GM12892 (cell line): ENCODE measurements around the gene CFAP65.

Experiments
- DNase-seq: peaks from one replicate; pipeline ENCODE4 v3.0.0; 2011; ENCODE audit not compliant: insufficient read length
- FAIRE-seq: peaks from 2 replicates; lab custom pipeline; 2011; peaks lifted over from hg19 to GRCh38; lab: Jason Lieb, UNC
- POLR2A ChIP-seq: IDR thresholded peaks from 2 replicates; pipeline ENCODE4 v1.6.1; 2011; ENCODE audit warnings: low read depth, low read length, control low read depth
- POLR2AphosphoS5 ChIP-seq: IDR thresholded peaks from 2 replicates; pipeline ENCODE4 v1.6.1; 2011; ENCODE audit warnings: low read depth, low read length, control low read depth
- TAF1 ChIP-seq: IDR thresholded peaks from 2 replicates; pipeline ENCODE4 v1.6.1; 2011; ENCODE audit warnings: low read depth, mild to moderate bottlenecking, control low read depth, low read length, borderline replicate concordance

Gene CFAP65

DNA sequence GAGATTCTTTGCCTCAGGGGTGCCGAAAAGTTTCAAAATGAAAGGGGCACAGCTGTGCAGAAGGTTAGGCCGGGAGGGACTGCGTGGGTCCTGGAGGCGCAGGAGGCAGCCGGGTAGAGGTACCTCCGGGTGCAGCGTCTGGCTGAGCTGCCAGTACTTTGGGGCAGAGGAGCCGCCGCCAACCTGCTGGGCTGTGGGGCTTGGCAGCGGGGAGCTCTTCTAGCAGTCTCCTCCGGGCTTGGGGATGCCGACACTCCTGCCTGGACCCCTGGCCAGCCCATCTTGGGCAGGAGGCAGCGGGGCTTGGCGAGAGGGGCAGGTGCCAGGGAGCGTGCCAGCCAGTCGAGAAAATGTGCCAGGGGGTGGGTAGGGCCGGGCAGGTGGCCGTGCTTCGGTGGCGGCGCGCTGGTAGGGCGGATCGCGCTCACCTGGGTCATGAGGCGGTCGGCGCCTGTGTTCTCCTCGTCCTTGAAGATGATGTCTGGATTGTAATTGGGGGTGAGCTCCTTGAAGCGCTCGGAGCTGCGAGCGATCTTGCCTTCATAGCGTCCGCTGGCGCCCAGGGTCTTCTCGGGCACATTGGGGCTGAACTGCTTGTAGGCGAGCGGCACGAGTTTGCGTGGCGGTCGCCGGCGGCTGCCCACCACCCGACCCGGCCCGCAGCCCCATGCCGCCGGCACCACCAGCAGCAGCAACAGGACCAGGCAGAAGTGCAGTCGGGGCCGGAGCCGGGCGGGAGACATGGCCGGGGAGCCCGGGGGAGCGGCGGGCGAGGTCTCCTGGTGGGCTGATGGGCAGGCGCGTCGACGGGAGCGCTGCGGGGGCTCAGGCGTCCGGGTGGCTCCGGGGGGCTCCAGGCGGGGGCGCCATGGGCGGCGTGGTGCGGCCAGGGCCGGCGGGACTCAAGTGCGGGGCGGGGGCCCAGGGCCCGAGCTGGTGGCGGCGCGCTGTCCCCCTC lies 18.7 kb upstream of the CFAP65 start:
- FAIRE-seq: no peak
- no peak for TF ChIP-seq POLR2AphosphoS5
- TF ChIP-seq POLR2A: no peak
- TF ChIP-seq TAF1: no peak
- DNase-seq: no peak

GRCh38 chr2:219059375-219059724 lies 18.0 kb upstream of the CFAP65 start:
- DNase-seq: no peak
- FAIRE-seq: no peak
- TF ChIP-seq POLR2A: no peak
- TF ChIP-seq POLR2AphosphoS5: no peak
- no peak for TF ChIP-seq TAF1

DNA sequence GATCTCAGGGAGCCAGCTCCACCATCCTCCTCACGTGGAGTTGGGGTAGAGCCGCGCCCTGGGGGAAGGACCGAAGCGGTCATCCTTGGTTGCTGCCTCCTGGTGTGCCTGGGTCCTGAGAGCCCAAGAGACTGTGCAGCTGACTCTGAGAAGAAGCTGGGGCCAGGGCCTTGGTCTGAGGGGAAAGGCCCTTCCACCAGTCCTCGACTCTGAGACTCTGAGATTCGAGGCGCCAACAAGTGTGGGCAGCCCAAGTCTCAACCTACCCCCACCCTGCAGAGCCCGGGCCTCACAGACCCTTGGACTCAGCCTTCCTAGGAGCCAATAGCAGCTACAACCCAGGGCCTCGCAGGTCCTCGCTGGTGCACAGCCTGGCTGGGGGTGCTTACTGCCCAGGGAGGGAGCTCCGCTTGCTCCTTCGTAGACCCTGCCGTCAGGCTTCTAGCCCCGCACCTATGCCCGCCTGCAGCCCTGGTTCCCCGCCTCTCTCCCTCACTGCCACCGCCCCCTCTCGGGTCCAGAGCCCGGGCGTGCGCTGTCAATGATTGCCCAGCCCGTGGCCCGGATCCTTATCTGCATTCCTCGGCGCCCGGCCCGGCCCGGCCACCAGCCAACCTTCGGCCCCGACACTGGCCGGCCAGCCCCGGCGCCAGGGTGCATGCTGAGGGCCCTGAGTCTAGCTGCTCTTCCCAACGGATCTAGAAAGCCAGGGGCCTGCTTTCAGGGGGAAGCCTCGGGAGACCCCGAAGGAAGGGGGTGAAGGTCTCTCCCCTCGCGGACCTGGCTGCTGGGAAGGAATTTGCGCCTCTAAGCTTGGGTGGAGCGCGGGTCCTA lies 17.4 kb upstream of the CFAP65 start:
- TF ChIP-seq POLR2AphosphoS5 (no peak), POLR2A (no peak), TAF1 (no peak)
- no peak for DNase-seq
- no peak for FAIRE-seq

- no peak for TF ChIP-seq TAF1
- TF ChIP-seq POLR2A: no peak
- TF ChIP-seq POLR2AphosphoS5: no peak
- DNase-seq (peak; percentile 92), FAIRE-seq (peak; percentile 94)
These were observed 16.6 kb upstream of the CFAP65 start for GRCh38 chr2:219057709-219058540.

- no peak for FAIRE-seq
- TF ChIP-seq POLR2AphosphoS5: no peak
- no peak for TF ChIP-seq POLR2A
- TF ChIP-seq TAF1: no peak
- DNase-seq: no peak
These were observed 15.8 kb upstream of the CFAP65 start for GRCh38 chr2:219056896-219057708.

DNA sequence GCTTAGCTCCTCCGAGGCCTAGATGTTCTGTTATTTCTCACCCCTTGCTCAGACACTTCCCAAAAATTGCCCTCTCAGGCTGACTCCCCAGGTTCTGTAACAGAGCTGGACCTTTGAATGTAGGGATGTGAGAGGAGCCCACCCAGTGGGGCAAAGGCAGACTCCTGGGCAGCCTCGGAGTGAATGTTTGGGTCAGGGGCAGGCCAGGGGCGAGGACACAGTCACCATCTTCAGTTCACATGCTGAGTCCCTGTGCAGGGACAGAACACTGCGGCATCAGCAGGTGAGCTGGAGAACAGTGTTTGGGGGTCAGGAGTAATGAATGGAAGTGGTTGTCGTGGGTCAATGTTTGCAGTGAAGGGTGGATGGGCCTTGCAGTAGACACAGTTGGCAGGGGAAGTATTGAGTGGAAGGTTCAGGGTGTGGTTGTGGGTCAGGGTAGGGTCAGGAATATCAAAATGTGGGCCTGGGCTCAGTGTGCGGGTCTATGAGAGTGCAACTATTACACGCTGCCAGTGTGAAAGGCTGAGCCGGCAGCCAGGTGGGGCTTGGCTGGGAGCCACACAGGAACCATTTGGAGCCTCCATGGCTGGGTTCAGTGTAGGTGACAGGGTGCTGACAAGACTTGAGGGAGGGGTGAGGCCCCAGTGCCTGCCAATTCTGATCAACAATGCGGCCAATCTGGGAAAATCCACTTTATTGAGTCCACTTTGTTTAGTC lies 15.0 kb upstream of the CFAP65 start:
- FAIRE-seq (no peak), DNase-seq (no peak)
- TF ChIP-seq POLR2A: no peak
- TF ChIP-seq POLR2AphosphoS5: no peak

- FAIRE-seq (no peak), DNase-seq (no peak)
- TF ChIP-seq TAF1: no peak
These were observed 13.9 kb upstream of the CFAP65 start for GRCh38 chr2:219054956-219055903.

GRCh38 chr2:219049282-219049681 lies 8.0 kb upstream of the CFAP65 start:
- TF ChIP-seq POLR2AphosphoS5 (no peak), POLR2A (no peak), TAF1 (no peak)
- FAIRE-seq (no peak), DNase-seq (no peak)

DNA sequence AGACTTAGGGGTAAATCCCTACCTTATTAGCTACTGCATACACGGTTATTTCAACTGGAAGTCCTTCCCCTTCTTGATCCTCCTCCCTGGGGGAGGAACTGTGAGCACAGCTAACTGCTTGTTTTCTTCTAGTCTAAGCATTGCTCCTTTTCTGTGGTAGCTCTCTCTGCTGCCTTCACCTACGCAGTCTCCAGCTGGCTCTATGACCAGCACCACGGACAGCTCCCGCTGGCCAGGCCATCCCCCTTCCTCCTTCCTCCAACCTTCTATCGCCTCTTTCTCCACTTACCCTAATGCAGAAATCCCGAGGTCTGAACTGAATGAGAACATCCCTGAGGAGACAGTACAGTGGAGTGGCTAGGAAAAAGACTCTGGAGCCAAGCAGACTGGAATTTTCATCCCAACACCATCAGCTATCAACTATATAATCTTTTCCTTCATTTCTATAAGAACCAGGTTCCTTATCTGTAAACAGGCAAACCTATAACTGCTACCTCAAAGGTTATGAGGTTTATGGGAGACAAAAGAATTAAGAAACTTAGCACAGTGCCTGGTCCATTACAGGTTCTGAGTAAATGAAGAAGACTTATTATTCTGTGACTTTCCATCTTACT lies 4.7 kb upstream of the CFAP65 start:
- DNase-seq (no peak), FAIRE-seq (no peak)
- TF ChIP-seq POLR2A (no peak), POLR2AphosphoS5 (no peak), TAF1 (no peak)
